GM18499 (cell line): ENCODE results near the gene ASIC4.

Source experiments
- ATAC-seq: cut with Tn5 transposase; IDR thresholded peaks from one replicate; pipeline ENCODE4 v1.9.1; 2021; ENCODE audit warnings: moderate number of reproducible peaks; ENCODE audit not compliant: insufficient read depth, unreplicated experiment

The ASIC4 gene

GRCh38 chr2:219545943-219546352 is 31.7 kb downstream of the ASIC4 start:
- ATAC-seq: no peak

DNA sequence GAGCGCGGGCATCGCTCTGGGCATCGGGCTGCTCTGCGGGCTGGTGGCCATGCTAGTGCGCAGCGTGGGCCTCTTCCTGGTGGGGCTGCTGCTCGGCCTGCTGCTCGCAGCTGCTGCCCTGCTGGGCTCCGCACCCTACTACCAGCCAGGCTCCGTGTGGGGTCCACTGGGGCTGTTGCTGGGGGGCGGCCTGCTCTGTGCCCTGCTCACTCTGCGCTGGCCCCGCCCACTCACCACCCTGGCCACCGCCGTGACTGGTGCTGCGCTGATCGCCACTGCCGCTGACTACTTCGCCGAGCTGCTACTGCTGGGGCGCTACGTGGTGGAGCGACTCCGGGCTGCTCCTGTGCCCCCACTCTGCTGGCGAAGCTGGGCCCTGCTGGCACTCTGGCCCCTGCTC is 33.3 kb downstream of the ASIC4 start:
- ATAC-seq: no peak

DNA sequence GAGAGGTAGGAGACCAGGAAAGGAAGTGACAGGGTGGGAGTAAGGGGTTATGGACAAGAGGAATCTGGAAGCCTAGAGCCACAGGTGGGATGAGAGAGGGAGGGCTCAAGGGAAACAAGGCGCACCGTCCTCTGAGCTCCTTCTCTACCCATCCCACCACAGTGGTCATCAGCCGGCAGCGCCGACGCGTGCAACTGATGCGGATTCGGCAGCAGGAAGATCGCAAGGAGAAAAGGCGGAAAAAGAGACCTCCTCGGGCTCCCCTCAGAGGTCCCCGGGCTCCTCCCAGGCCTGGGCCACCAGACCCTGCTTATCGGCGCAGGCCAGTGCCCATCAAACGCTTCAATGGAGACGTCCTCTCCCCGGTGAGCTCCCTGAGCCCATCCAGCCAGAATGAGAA is 34.7 kb downstream of the ASIC4 start:
- ATAC-seq: no peak

- ATAC-seq: no peak
Observed at GRCh38 chr2:219549619-219550018, 35.3 kb downstream of the ASIC4 start.

- ATAC-seq: peak; percentile 6
Observed at GRCh38 chr2:219551441-219552381, 37.4 kb downstream of the ASIC4 start.

GRCh38 chr2:219552382-219553167 is 38.3 kb downstream of the ASIC4 start:
- ATAC-seq: peak; percentile 66

DNA sequence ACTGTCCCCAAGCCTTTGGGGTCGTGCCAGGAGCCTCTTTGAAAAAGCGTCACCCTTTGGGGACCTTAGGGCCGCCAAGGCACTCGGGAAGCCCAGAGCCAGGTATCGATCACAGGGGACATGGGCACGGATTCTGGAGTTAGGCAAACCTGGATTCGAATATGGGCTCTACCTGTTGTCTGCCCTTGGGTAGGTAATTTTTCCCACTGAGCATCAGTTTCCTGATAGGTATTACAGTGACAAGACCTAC is 38.8 kb downstream of the ASIC4 start:
- no peak for ATAC-seq

- no peak for ATAC-seq
Observed at GRCh38 chr2:219553463-219553963, 39.2 kb downstream of the ASIC4 start.

DNA sequence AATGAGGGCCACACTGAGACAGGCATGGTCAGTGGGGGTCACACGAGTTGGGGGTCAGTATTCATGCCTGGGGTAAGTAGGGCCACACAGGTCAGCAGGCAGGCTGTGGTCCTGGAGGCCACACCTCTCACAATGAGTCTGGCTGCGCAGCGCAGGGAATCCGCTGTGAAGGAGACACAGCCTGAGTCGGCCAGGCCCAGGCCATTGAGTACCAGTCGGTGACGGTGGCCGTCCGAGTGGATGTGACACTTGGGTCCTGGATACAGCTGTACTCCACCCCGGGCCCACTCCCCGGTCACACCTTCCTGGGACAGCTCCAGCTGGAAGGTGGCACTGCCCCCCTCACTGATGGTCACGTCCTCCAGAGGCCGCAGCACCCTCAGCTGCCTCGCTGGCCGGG is 40.1 kb downstream of the ASIC4 start:
- no peak for ATAC-seq

- no peak for ATAC-seq
Observed at GRCh38 chr2:219555956-219556355, 41.7 kb downstream of the ASIC4 start.

DNA sequence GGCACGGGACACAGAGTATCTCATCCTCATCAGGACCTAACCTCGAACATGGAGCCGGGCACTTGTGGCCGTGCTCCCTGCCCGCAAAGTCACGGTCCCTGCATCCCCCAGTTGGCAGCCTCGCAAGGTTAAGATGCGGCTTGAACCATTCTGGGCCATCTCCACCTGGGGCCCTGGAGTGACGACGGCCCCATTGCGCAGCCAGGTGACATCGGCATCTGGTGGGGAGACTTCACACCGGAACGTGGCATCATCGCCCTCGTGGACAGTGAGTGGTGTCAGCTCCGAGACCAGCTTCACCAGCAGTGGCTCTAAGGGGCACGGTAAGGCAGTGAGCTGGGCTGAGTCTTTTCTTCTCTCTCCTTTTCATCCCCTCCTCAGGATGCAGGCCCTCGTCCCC is 42.1 kb downstream of the ASIC4 start:
- ATAC-seq: no peak

- ATAC-seq: no peak
Observed at GRCh38 chr2:219557320-219557719, 43.0 kb downstream of the ASIC4 start.

- ATAC-seq: no peak
Observed at GRCh38 chr2:219557791-219558785, 43.8 kb downstream of the ASIC4 start.

DNA sequence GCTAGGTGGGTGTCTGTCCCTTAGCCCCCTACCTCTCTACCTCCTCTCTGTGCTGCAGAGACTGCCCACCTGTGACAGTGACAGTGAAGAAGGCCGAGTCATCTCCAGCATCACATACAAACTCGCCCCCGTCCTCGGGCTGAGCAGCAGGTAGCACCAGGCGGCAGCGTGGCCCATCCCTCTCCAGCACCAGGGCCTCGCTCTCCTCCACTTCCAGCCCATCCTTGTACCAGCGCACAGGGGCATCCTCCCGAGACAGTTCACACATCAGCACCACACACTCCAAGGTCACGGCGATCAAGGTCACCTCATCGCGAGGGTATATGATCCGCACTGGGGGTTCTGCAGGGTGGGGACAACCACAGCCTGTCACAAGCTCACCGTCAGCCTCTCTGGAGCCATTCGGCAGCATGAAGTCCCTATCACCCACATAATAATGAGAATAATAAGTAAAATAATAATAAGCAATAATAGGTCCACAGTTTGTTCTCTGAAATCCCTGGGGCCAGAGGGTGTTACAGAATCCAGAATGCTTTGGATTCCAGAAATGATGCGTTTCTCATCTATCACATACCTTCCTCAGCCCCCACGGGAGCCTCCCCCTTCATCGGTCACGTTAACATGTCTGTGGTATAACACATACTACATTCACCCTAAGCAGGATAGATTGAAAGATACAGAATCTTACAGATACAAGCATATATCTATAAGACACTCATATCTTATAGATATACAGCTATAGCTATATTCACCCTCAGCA is 45.1 kb downstream of the ASIC4 start:
- ATAC-seq: no peak

GRCh38 chr2:219560037-219560892 is 46.0 kb downstream of the ASIC4 start:
- ATAC-seq: no peak

DNA sequence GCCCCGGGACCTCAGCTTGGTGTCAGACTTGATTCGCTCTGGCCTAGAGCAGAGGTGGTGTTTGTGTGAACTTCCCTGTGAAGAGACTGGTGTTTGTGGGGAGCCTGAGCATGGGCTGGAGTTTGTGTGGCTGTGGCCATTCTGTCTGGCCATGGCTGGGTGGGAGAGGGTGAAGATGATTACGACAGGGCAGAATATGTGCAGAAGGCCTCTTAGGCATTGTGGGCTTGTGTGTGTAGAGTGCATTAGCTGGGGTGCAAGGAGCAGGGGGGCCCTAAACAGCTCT is 46.6 kb downstream of the ASIC4 start:
- ATAC-seq: no peak

DNA sequence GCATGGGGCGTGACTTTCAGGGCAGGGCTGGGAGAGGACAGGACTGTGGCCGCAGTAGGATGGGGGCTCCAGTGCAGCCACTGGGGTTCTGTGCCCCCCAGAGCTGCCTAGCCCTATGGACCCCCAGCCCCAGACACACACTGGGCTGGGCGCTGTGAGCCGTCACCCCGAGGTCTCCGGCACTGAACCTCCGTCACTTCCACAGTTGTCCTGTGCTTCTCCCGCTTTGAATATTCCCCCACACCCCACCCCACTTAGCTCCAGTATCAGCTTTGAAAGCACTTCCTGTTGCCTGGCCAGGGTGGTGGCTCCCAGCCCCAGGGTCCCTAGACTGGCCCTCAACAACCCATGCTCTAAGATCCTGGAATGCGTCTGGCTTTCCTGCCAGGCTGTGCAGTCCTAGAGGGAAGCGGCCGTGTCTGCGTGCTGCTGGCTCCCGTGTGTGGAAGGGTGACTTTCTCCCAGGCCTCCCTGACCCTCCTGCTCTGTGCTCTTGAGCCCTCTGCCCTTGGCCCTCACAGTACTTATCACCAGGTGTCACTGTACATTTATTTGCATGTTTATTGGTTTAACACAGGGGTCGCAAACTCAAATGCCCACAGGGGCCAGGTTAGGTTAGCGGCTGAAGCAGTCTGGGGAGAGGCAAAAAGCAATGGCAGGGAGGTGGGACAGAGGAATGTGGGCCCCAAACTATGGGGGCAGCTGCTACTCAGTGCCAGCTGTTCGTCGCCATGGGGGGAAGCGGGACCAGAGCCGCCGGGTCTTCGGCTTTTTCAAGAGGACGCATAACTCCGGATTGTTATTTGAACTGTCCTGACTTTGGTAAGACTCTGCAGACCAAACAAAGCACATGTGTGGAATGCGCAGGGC is 47.1 kb downstream of the ASIC4 start:
- no peak for ATAC-seq
